Endothelial cell of umbilical vein (primary cell): ENCODE results near the gene ANKH. TPM values are rescaled to one million over a fixed set of nuclear protein-coding genes. Genes with fewer than 3 reads are reported as not detected.

Experiments
- BruUV-seq: library from RNA; stranded (reverse); fragments of 400-500 nt; replicated peaks from 2 replicates; lab custom pipeline; 2021; lab: Mats Ljungman, UMichigan
- CTCF ChIA-PET: fragments of 300-600, 350-600 bp; sonication (Branson Sonifier 250); formaldehyde crosslinking; loops from one replicate; lab custom pipeline; 2021; ENCODE audit warnings: antibody characterized with exemption, inconsistent platforms; lab: Charles Lee
- POLR2A ChIA-PET: fragments of 300-600, 350-600 bp; sonication (Branson Sonifier 250); formaldehyde crosslinking; loops from one replicate; lab custom pipeline; 2021; ENCODE audit warnings: antibody characterized with exemption, inconsistent platforms; lab: Charles Lee
- DNase-seq: peaks from one replicate; pipeline ENCODE4 v3.0.0-alpha.2; 2011; ENCODE audit warnings: low read depth, low spot score
- FAIRE-seq: peaks from 2 replicates; lab custom pipeline; 2011; peaks lifted over from hg19 to GRCh38; lab: Jason Lieb, UNC
- H2AFZ ChIP-seq: 2 replicates; pipeline ENCODE4 v1.6.0; 2012; ENCODE audit warnings: low read depth, low read length, control low read depth, inconsistent platforms
- H3K27ac ChIP-seq: 2 replicates; pipeline ENCODE4 v1.5.1; 2011; ENCODE audit warnings: low read depth, mild to moderate bottlenecking, control low read depth, low read length, moderate library complexity; ENCODE audit not compliant: insufficient read depth
- H3K27me3 ChIP-seq, 2 experiments: 2 replicates each; pipeline versions ENCODE4 v1.6.0 to v1.6.1; 2011; ENCODE audit warnings: low read length in 2 of 2, mixed read lengths in 1 of 2; ENCODE audit not compliant: control insufficient read depth in 2 of 2, insufficient read depth in 2 of 2
- H3K36me3 ChIP-seq, 2 experiments: 2 replicates in 1 of 2; 3 replicates in 1 of 2; pipeline ENCODE4 v1.5.1; 2011; ENCODE audit warnings: low read length in 2 of 2, mild to moderate bottlenecking in 1 of 2, moderate library complexity in 1 of 2; ENCODE audit not compliant: control insufficient read depth in 2 of 2, insufficient read depth in 2 of 2; ENCODE audit errors: extremely low read depth in 1 of 2
- H3K4me1 ChIP-seq: 3 replicates; pipeline ENCODE4 v1.5.1; 2011; ENCODE audit warnings: mild to moderate bottlenecking, low read length; ENCODE audit not compliant: control insufficient read depth, insufficient read depth; ENCODE audit errors: extremely low read depth
- H3K4me2 ChIP-seq: 2 replicates; pipeline ENCODE4 v1.6.1; 2011; ENCODE audit warnings: low read length, control low read depth, mixed read lengths; ENCODE audit not compliant: insufficient read depth
- H3K4me3 ChIP-seq, 3 experiments: fragments of 200-600 bp in 1 of 3; sonication (generic), shearing (Covaris generic) in 1 of 3; replicated peaks in 1 of 3; 2 replicates each; pipeline ENCODE4 v1.5.1; 2011 to 2016; ENCODE audit warnings: control low read depth in 3 of 3, low read length in 3 of 3, mild to moderate bottlenecking in 2 of 3, inconsistent platforms in 1 of 3, low read depth in 1 of 3, moderate library complexity in 1 of 3; ENCODE audit not compliant: insufficient read depth in 1 of 3
- H3K79me2 ChIP-seq: 2 replicates; pipeline ENCODE4 v1.6.0; 2012; ENCODE audit warnings: low read length, inconsistent platforms; ENCODE audit not compliant: control insufficient read depth, insufficient read depth
- H3K9ac ChIP-seq: replicated peaks from 2 replicates; pipeline ENCODE3; 2011; ENCODE audit warnings: low read length, control low read depth; ENCODE audit not compliant: insufficient read depth; ENCODE audit errors: extremely low read depth
- H3K9me1 ChIP-seq: replicated peaks from 3 replicates; pipeline ENCODE4 v1.6.0; 2011; ENCODE audit warnings: mild to moderate bottlenecking, low read length; ENCODE audit not compliant: control insufficient read depth, insufficient read depth; ENCODE audit errors: extremely low read depth
- H3K9me3 ChIP-seq: replicated peaks from 2 replicates; pipeline ENCODE4 v1.5.1; 2012; ENCODE audit warnings: low read length, inconsistent platforms; ENCODE audit not compliant: control insufficient read depth, insufficient read depth
- H4K20me1 ChIP-seq: replicated peaks from 2 replicates; pipeline ENCODE3; 2011; ENCODE audit warnings: mild to moderate bottlenecking, low read length; ENCODE audit not compliant: control insufficient read depth, insufficient read depth; ENCODE audit errors: extremely low read depth
- CTCF ChIP-seq, 2 donors: IDR thresholded peaks; 1 replicate in 1 of 2; 2 replicates in 1 of 2; pipeline ENCODE4 v1.5.1; 2011; ENCODE audit warnings: low read length in 2 of 2, mild to moderate bottlenecking in 2 of 2, moderate library complexity in 2 of 2, control low read depth in 1 of 2, inconsistent platforms in 1 of 2, low read depth in 1 of 2; ENCODE audit not compliant: insufficient read depth in 1 of 2; ENCODE audit errors: extremely low read depth in 1 of 2
- EZH2 ChIP-seq: IDR thresholded peaks from 2 replicates; pipeline ENCODE4 v1.6.1; 2012; ENCODE audit warnings: borderline replicate concordance, low read depth, mild to moderate bottlenecking, moderate library complexity, low read length, inconsistent platforms; ENCODE audit not compliant: severe bottlenecking
- FOS ChIP-seq: IDR thresholded peaks from 2 replicates; pipeline ENCODE4 v1.6.1; 2011; ENCODE audit warnings: mild to moderate bottlenecking, low read length, moderate library complexity, borderline replicate concordance; ENCODE audit not compliant: insufficient read depth
- GATA2 ChIP-seq: IDR thresholded peaks from 2 replicates; pipeline ENCODE4 v1.7.0; 2011; ENCODE audit warnings: low read depth, mild to moderate bottlenecking, moderate library complexity, mixed read lengths, low read length; ENCODE audit not compliant: insufficient read length, insufficient read depth
- JUN ChIP-seq: IDR thresholded peaks from 2 replicates; pipeline ENCODE4 v1.6.1; 2011; ENCODE audit warnings: borderline replicate concordance, low read depth; ENCODE audit not compliant: insufficient read length, insufficient read depth
- MAX ChIP-seq: IDR thresholded peaks from 2 replicates; pipeline ENCODE4 v1.6.1; 2011; ENCODE audit not compliant: insufficient read depth, insufficient read length
- MYC ChIP-seq: IDR thresholded peaks from one replicate; pipeline ENCODE4 v1.6.1; 2011; ENCODE audit warnings: mild to moderate bottlenecking, low read depth, low read length
- POLR2A ChIP-seq: IDR thresholded peaks from 2 replicates; pipeline ENCODE4 v1.6.1; 2012; ENCODE audit warnings: low read depth, mild to moderate bottlenecking, control low read depth, low read length
- POLR2AphosphoS5 ChIP-seq: IDR thresholded peaks from 2 replicates; pipeline ENCODE4 v1.6.1; 2012; ENCODE audit warnings: low read depth, mild to moderate bottlenecking, control low read depth, low read length, moderate library complexity; ENCODE audit not compliant: insufficient read depth
- dilution Hi-C: fragments of 300-500 bp; cut with MboI; formaldehyde crosslinking; loops from one replicate; pipeline ENCODE4 v1.15.0; 2019; ENCODE audit warnings: low sequenced_read_pairs; ENCODE audit not compliant: extremely low pct_ligation_motif_present
- intact Hi-C: fragments of 100-400 bp; cut with micrococcal nuclease; formaldehyde crosslinking; loops from one replicate; pipeline ENCODE4 v1.10.0; 2022
- polyA plus RNA-seq, 4 experiments: library from polyadenylated mRNA; depleted of rRNA in 3 of 4; stranded (reverse) in 3 of 4; unstranded in 1 of 4; fragments of >200 nt; gene quantifications; 2 replicates each; pipeline versions ENCODE4 v1.2.1 to v1.2.3, GENCODE V29; 2011 to 2012; ENCODE audit warnings: missing spikeins in 1 of 4
- total RNA-seq: library from RNA; stranded (reverse); gene quantifications from 2 replicates; pipeline ENCODE4 v1.2.3, GENCODE V29; 2021

Gene ANKH
- total and polyA plus RNA-seq, 2 donors (not counting 3 experiments of a cell fraction or from before 2014, with no cell fraction given), result 12.7 to 31.4 TPM

GRCh38 chr5:14810282-14810681 lies 61.3 kb downstream of the ANKH start:
- no peak for TF ChIP-seq FOS
- TF ChIP-seq POLR2AphosphoS5, result no peak
- no peak for TF ChIP-seq JUN
- no peak for TF ChIP-seq CTCF (IDR thresholded peaks at IDR 0.05; ENCODE audit: extremely low read depth in 1 of 2, insufficient read depth in 1 of 2, low read depth in 1 of 2, low read length in 2 of 2)
- no peak for TF ChIP-seq GATA2
- TF ChIP-seq MYC, result no peak
- no peak for TF ChIP-seq EZH2
- no peak for TF ChIP-seq POLR2A
- TF ChIP-seq MAX, result no peak
- ChIA-PET CTCF (interaction anchor here (0.9 to 1.7 kb wide), 9 partner anchors 11 to 115 kb away, joined by 3 to 8 read pairs (median 5); partner anchors contain the start of gene ANKH), POLR2A (no interaction called here)
- H2AFZ ChIP-seq, result no peak overlapping the region
- H3K79me2 ChIP-seq, result no peaks in the 10 kb centered on the region
- H3K27me3 ChIP-seq, result no peaks in the 10 kb centered on the region
- no peaks in the 10 kb centered on the region for H3K36me3 ChIP-seq
- peak overlapping the region; percentile 50 for H3K27ac ChIP-seq
- BruUV-seq, result no TSS peak
- no peaks in the 10 kb centered on the region for H3K9me3 ChIP-seq
- FAIRE-seq (no peak), DNase-seq (no peak)
- intact Hi-C loops (loop anchor here (1.0 kb wide), 1 partner anchor 11 kb away; no protein-coding TSS in a partner anchor), dilution Hi-C loops (no loop called here)
- H4K20me1 ChIP-seq, result no peaks in the 10 kb centered on the region
- H3K4me1 ChIP-seq, result peaks cover 20% of the 10 kb centered on the region
- no peaks in the 10 kb centered on the region for H3K9me1 ChIP-seq
- no peak overlapping the region for H3K9ac ChIP-seq
- H3K4me3 ChIP-seq, result no peak overlapping the region
- peak overlapping the region; percentile 44 for H3K4me2 ChIP-seq
